Transverse colon (tissue), 4 donors: Measurements from ENCODE around the gene ASB5. TPM values are rescaled to one million over a fixed set of nuclear protein-coding genes. Genes with fewer than 3 reads are reported as not detected.
"Not testable (repeated sequence)": the region's sequence is repeated elsewhere in the genome, so short reads cannot be mapped to it uniquely, and the experiment has no call there.

Source experiments
- DNase-seq: peaks from one replicate; pipeline ENCODE4 v3.0.0-alpha.2; 2019
- H3K27ac ChIP-seq, 4 donors: fragments of 200-600 bp; sonication (generic); 2 replicates each; pipeline ENCODE4 v1.5.1; 2016 to 2018; ENCODE audit warnings: inconsistent platforms in 4 of 4
- H3K27me3 ChIP-seq: fragments of 200-600 bp; sonication (generic); 2 replicates; pipeline ENCODE4 v1.5.1; 2017; ENCODE audit warnings: inconsistent platforms
- H3K36me3 ChIP-seq, 4 donors: fragments of 200-600 bp; sonication (generic); 2 replicates each; pipeline ENCODE4 v1.5.1; 2017 to 2019; ENCODE audit warnings: inconsistent platforms in 4 of 4
- H3K4me1 ChIP-seq, 4 donors: fragments of 200-600 bp; sonication (generic); 2 replicates each; pipeline ENCODE4 v1.5.1; 2017 to 2020; ENCODE audit warnings: inconsistent platforms in 4 of 4
- H3K4me3 ChIP-seq, 4 donors: fragments of 200-600 bp; sonication (generic); 1 replicate in 1 of 4; 2 replicates in 3 of 4; pipeline versions ENCODE4 v1.5.1 to v1.6.1; 2017 to 2019; ENCODE audit warnings: inconsistent platforms in 4 of 4
- H3K9me3 ChIP-seq, 2 donors: fragments of 200-600 bp; sonication (generic); 2 replicates each; pipeline ENCODE4 v1.5.1; 2017 to 2019; ENCODE audit warnings: inconsistent platforms in 2 of 2
- CTCF ChIP-seq, 5 experiments: fragments of 200-600 bp in 3 of 5; fragments of 450-650 bp in 2 of 5; sonication (generic) in 3 of 5; IDR thresholded peaks; 1 replicate in 2 of 5; 2 replicates in 3 of 5; pipeline ENCODE4 v1.5.1; 2016 to 2017; ENCODE audit warnings: antibody characterized with exemption in 5 of 5, inconsistent platforms in 3 of 5, mild to moderate bottlenecking in 2 of 5, moderate library complexity in 1 of 5
- EP300 ChIP-seq: sonication (generic); formaldehyde crosslinking; IDR thresholded peaks from one replicate; pipeline ENCODE4 v1.6.1; 2017; ENCODE audit warnings: antibody characterized with exemption, low read depth
- POLR2A ChIP-seq: fragments of 450-650 bp; IDR thresholded peaks from one replicate; pipeline ENCODE4 v1.6.1; 2016; ENCODE audit warnings: antibody characterized with exemption, mild to moderate bottlenecking, moderate library complexity
- POLR2AphosphoS5 ChIP-seq, 3 donors: sonication (generic); formaldehyde crosslinking; IDR thresholded peaks; one replicate each; pipeline ENCODE4 v1.6.1; 2016; ENCODE audit warnings: antibody characterized with exemption in 3 of 3
- WGBS, 2 donors: methylation state at CpG; one replicate each; pipeline ENCODE4 v1.1.5; 2018; ENCODE audit warnings: low coverage in 1 of 2; 5-methylcytosine and 5-hydroxymethylcytosine counted together
- in situ Hi-C, 4 donors: fragments of 200-750 bp; cut with MboI; loops; one replicate each; pipeline versions ENCODE4 v1.15.0 to v1.15.1; 2017; ENCODE audit warnings: low sequenced_read_pairs in 3 of 4, low pct_ligation_motif_present in 1 of 4, low pct_unique_long_range_greater_than_20kb in 1 of 4
- intact Hi-C: fragments of 100-400 bp; cut with DNase I; formaldehyde crosslinking; loops from one replicate; pipeline ENCODE4 v1.15.1; 2023; ENCODE audit warnings: low total_unique reads
- total RNA-seq, 4 donors: library from RNA; depleted of rRNA; stranded (reverse); fragments of >200 nt; gene quantifications; one replicate each; pipeline ENCODE4 v1.1.0, GENCODE V29; 2016

The ASB5 gene
- total RNA-seq, 4 donors from 2014 or later = 1.4 to 3.8 (median 1.8) TPM; not detected in 1

GRCh38 chr4:176289561-176289960, 20.5 kb upstream of the ASB5 start:
- in situ Hi-C loops (no loop called here), intact Hi-C loops (no loop called here)
- 91 to 92% methylated on average over 6 of the region's 6 CpGs for WGBS, 2 donors
- Histone ChIP-seq H3K36me3 (no peaks in the 10 kb centered on the region), H3K27ac (no peak overlapping the region), H3K4me1 (peaks cover 0 to 3% (median 0%) of the 10 kb centered on the region in 4 donors), H3K4me3 (no peak overlapping the region), H3K9me3 (no peaks in the 10 kb centered on the region), H3K27me3 (no peaks in the 10 kb centered on the region)
- no peak for DNase-seq
- no peak for TF ChIP-seq POLR2AphosphoS5 (IDR thresholded peaks at IDR 0.05)

GRCh38 chr4:176288020-176288419, 19.0 kb upstream of the ASB5 start:
- no peaks in the 10 kb centered on the region for H3K9me3 ChIP-seq
- no peaks in the 10 kb centered on the region for H3K36me3 ChIP-seq
- no peak overlapping the region for H3K4me3 ChIP-seq
- no peak for DNase-seq
- intact Hi-C loops = no loop called here
- peaks cover 0 to 3% (median 0%) of the 10 kb centered on the region in 4 donors for H3K4me1 ChIP-seq
- H3K27ac ChIP-seq = no peak overlapping the region
- in situ Hi-C loops = no loop called here
- TF ChIP-seq POLR2A (no peak), EP300 (no peak), POLR2AphosphoS5 (IDR thresholded peaks at IDR 0.05) (no peak), CTCF (IDR thresholded peaks at IDR 0.05) (no peak)
- no peaks in the 10 kb centered on the region for H3K27me3 ChIP-seq

- in situ Hi-C loops (no loop called here), intact Hi-C loops (no loop called here)
- Histone ChIP-seq H3K9me3 (no peaks in the 10 kb centered on the region), H3K27me3 (no peaks in the 10 kb centered on the region), H3K36me3 (no peaks in the 10 kb centered on the region), H3K27ac (no peak overlapping the region), H3K4me3 (no peak overlapping the region), H3K4me1 (peaks cover 0 to 3% (median 0%) of the 10 kb centered on the region in 4 donors)
- DNase-seq = no peak
- TF ChIP-seq CTCF (IDR thresholded peaks at IDR 0.05) = no peak
- no peak for TF ChIP-seq POLR2AphosphoS5 (IDR thresholded peaks at IDR 0.05)
- TF ChIP-seq POLR2A = no peak
- no peak for TF ChIP-seq EP300
Measured at GRCh38 chr4:176287546-176287945, 18.5 kb upstream of the ASB5 start.

GRCh38 chr4:176286728-176287127, 17.7 kb upstream of the ASB5 start:
- intact Hi-C loops = no loop called here
- WGBS, 2 donors = 67 to 80% methylated on average over 1 to 3 of the region's 3 CpGs
- in situ Hi-C loops = no loop called here

GRCh38 chr4:176279560-176279959, 10.5 kb upstream of the ASB5 start:
- in situ Hi-C loops, intact Hi-C loops, H3K27ac ChIP-seq, DNase-seq, H3K4me3 ChIP-seq, H3K9me3 ChIP-seq, H3K27me3 ChIP-seq, H3K4me1 ChIP-seq, H3K36me3 ChIP-seq: not testable (repeated sequence)
- 88 to 100% methylated on average over 1 of the region's 1 CpG for WGBS, 2 donors

More at GRCh38 chr4:176286728-176287127, 17.7 kb upstream of the ASB5 start:
- no peaks in the 10 kb centered on the region for H3K36me3 ChIP-seq
- no peaks in the 10 kb centered on the region for H3K9me3 ChIP-seq
- no peak for DNase-seq
- TF ChIP-seq POLR2AphosphoS5 (IDR thresholded peaks at IDR 0.05) = peak in 1 of 3 donors; percentile 31
- TF ChIP-seq POLR2A = no peak
- no peaks in the 10 kb centered on the region for H3K27me3 ChIP-seq
- H3K27ac ChIP-seq = no peak overlapping the region
- peaks cover 0 to 3% (median 0%) of the 10 kb centered on the region in 4 donors for H3K4me1 ChIP-seq
- no peak overlapping the region for H3K4me3 ChIP-seq
